ENCODE measurements around the gene RRM1. TPM values are rescaled to one million over a fixed set of nuclear protein-coding genes. Genes with fewer than 3 reads are reported as not detected.

Gene RRM1
- total RNA-seq, 1 donor, result 65.1 TPM

- H3K9me3 ChIP-seq (ENCODE audit: low read depth, low read length), result no peaks in the 10 kb centered on the region
- H3K27me3 ChIP-seq (ENCODE audit: insufficient read depth, low read length), result no peaks in the 10 kb centered on the region
- peaks cover 64% of the 10 kb centered on the region for H3K79me2 ChIP-seq (ENCODE audit: insufficient read depth, low read length)
- no peak for DNase-seq (ENCODE audit: insufficient read length, low spot score, missing footprints)
- no peak overlapping the region for H3K27ac ChIP-seq (ENCODE audit: low read depth, low read length)
- H3K4me2 ChIP-seq (ENCODE audit: insufficient read depth, low read length), result no peak overlapping the region
- peaks cover 47% of the 10 kb centered on the region for H3K36me3 ChIP-seq (ENCODE audit: insufficient read depth, low read length)
- H4K20me1 ChIP-seq (ENCODE audit: insufficient read depth, low read length), result no peaks in the 10 kb centered on the region
- no peaks in the 10 kb centered on the region for H3K4me1 ChIP-seq (ENCODE audit: insufficient read depth, low read length)
- TF ChIP-seq, protein P1, sequence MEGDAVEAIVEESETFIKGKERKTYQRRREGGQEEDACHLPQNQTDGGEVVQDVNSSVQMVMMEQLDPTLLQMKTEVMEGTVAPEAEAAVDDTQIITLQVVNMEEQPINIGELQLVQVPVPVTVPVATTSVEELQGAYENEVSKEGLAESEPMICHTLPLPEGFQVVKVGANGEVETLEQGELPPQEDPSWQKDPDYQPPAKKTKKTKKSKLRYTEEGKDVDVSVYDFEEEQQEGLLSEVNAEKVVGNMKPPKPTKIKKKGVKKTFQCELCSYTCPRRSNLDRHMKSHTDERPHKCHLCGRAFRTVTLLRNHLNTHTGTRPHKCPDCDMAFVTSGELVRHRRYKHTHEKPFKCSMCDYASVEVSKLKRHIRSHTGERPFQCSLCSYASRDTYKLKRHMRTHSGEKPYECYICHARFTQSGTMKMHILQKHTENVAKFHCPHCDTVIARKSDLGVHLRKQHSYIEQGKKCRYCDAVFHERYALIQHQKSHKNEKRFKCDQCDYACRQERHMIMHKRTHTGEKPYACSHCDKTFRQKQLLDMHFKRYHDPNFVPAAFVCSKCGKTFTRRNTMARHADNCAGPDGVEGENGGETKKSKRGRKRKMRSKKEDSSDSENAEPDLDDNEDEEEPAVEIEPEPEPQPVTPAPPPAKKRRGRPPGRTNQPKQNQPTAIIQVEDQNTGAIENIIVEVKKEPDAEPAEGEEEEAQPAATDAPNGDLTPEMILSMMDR (IDR thresholded peaks at IDR 0.05; ENCODE audit: extremely low read depth, low read depth, low read length), result no peak
- H2AFZ ChIP-seq (ENCODE audit: low read length), result no peak overlapping the region
- H3K4me3 ChIP-seq (ENCODE audit: insufficient read depth, low read length), result no peak overlapping the region
Measured at GRCh38 chr11:4103269-4103668, 8.7 kb downstream of the RRM1 start.

DNA sequence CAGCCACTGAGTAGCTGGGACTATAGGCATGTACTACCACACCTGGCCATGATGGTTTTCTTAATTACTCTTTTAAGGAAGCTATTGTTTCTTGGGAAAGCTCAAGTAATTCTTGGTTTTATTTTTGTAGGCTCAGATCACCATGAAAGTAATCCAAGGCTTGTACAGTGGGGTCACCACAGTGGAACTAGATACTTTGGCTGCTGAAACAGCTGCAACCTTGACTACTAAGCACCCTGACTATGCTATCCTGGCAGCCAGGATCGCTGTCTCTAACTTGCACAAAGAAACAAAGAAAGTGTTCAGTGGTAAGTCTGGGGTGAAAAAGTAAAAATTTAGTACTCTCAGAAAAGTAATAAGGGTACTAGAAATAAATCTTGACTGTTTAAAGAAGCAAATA is 11.3 kb downstream of the RRM1 start:
- Histone ChIP-seq H4K20me1 (ENCODE audit: insufficient read depth, low read length) (no peaks in the 10 kb centered on the region), H3K27me3 (ENCODE audit: insufficient read depth, low read length) (no peaks in the 10 kb centered on the region), H3K79me2 (ENCODE audit: insufficient read depth, low read length) (peaks cover 39% of the 10 kb centered on the region), H2AFZ (ENCODE audit: low read length) (no peak overlapping the region), H3K27ac (ENCODE audit: low read depth, low read length) (no peak overlapping the region), H3K4me2 (ENCODE audit: insufficient read depth, low read length) (no peak overlapping the region), H3K36me3 (ENCODE audit: insufficient read depth, low read length) (peaks cover 50% of the 10 kb centered on the region), H3K9me3 (ENCODE audit: low read depth, low read length) (no peaks in the 10 kb centered on the region), H3K4me3 (ENCODE audit: insufficient read depth, low read length) (no peak overlapping the region), H3K4me1 (ENCODE audit: insufficient read depth, low read length) (no peaks in the 10 kb centered on the region)
- DNase-seq (ENCODE audit: insufficient read length, low spot score, missing footprints), result no peak
- TF ChIP-seq, protein P1 (IDR thresholded peaks at IDR 0.05; ENCODE audit: extremely low read depth, low read depth, low read length), result no peak

- DNase-seq (ENCODE audit: insufficient read length, low spot score, missing footprints), result no peak
- H3K36me3 ChIP-seq (ENCODE audit: insufficient read depth, low read length), result peaks cover 28% of the 10 kb centered on the region
- H3K4me1 ChIP-seq (ENCODE audit: insufficient read depth, low read length), result no peaks in the 10 kb centered on the region
- no peaks in the 10 kb centered on the region for H3K9me3 ChIP-seq (ENCODE audit: low read depth, low read length)
- TF ChIP-seq, protein P1 (IDR thresholded peaks at IDR 0.05; ENCODE audit: extremely low read depth, low read depth, low read length), result no peak
- no peak overlapping the region for H2AFZ ChIP-seq (ENCODE audit: low read length)
- no peaks in the 10 kb centered on the region for H3K27me3 ChIP-seq (ENCODE audit: insufficient read depth, low read length)
- no peak overlapping the region for H3K4me3 ChIP-seq (ENCODE audit: insufficient read depth, low read length)
- no peaks in the 10 kb centered on the region for H4K20me1 ChIP-seq (ENCODE audit: insufficient read depth, low read length)
- no peaks in the 10 kb centered on the region for H3K79me2 ChIP-seq (ENCODE audit: insufficient read depth, low read length)
- no peak overlapping the region for H3K27ac ChIP-seq (ENCODE audit: low read depth, low read length)
- H3K4me2 ChIP-seq (ENCODE audit: insufficient read depth, low read length), result no peak overlapping the region
Measured at GRCh38 chr11:4111834-4112233, 17.2 kb downstream of the RRM1 start.

DNA sequence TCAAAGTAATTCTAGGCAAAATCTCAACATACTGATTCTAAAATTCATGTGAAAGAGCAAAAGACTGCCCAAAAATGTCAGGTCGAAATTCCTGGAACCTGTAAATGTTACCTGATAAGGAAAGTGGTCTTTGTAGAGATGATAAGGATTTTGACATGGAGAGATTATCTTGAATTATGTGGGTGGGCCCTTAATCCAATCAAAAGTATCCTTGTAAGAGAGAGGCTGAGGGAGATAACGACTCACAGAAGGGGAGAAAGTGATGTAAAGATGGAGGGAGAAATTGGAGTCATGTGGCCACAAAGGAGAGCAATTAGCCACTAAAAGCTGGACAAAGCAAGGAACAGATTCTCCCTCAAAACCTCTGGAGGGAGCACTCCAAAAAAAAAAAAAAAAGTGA is 20.5 kb downstream of the RRM1 start:
- TF ChIP-seq, protein P1 (IDR thresholded peaks at IDR 0.05; ENCODE audit: extremely low read depth, low read depth, low read length), result no peak
- no peak overlapping the region for H3K27ac ChIP-seq (ENCODE audit: low read depth, low read length)
- no peak overlapping the region for H3K4me2 ChIP-seq (ENCODE audit: insufficient read depth, low read length)
- peaks cover 21% of the 10 kb centered on the region for H3K4me1 ChIP-seq (ENCODE audit: insufficient read depth, low read length)
- DNase-seq (ENCODE audit: insufficient read length, low spot score, missing footprints), result no peak
- H2AFZ ChIP-seq (ENCODE audit: low read length), result no peak overlapping the region
- no peaks in the 10 kb centered on the region for H3K9me3 ChIP-seq (ENCODE audit: low read depth, low read length)
- no peak overlapping the region for H3K4me3 ChIP-seq (ENCODE audit: insufficient read depth, low read length)
- H3K36me3 ChIP-seq (ENCODE audit: insufficient read depth, low read length), result peaks cover 21% of the 10 kb centered on the region
- H3K79me2 ChIP-seq (ENCODE audit: insufficient read depth, low read length), result peaks cover 10% of the 10 kb centered on the region
- H4K20me1 ChIP-seq (ENCODE audit: insufficient read depth, low read length), result no peaks in the 10 kb centered on the region
- no peaks in the 10 kb centered on the region for H3K27me3 ChIP-seq (ENCODE audit: insufficient read depth, low read length)
